Measurements from ENCODE around the gene SNAP91.

- TF ChIP-seq, protein P1, sequence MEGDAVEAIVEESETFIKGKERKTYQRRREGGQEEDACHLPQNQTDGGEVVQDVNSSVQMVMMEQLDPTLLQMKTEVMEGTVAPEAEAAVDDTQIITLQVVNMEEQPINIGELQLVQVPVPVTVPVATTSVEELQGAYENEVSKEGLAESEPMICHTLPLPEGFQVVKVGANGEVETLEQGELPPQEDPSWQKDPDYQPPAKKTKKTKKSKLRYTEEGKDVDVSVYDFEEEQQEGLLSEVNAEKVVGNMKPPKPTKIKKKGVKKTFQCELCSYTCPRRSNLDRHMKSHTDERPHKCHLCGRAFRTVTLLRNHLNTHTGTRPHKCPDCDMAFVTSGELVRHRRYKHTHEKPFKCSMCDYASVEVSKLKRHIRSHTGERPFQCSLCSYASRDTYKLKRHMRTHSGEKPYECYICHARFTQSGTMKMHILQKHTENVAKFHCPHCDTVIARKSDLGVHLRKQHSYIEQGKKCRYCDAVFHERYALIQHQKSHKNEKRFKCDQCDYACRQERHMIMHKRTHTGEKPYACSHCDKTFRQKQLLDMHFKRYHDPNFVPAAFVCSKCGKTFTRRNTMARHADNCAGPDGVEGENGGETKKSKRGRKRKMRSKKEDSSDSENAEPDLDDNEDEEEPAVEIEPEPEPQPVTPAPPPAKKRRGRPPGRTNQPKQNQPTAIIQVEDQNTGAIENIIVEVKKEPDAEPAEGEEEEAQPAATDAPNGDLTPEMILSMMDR (IDR thresholded peaks at IDR 0.05; ENCODE audit: borderline replicate concordance, extremely low read depth, low read length, poor library complexity, severe bottlenecking), result no peak
- no peak for TF ChIP-seq EZH2 (IDR thresholded peaks at IDR 0.05; ENCODE audit: borderline replicate concordance, low read depth, low read length, severe bottlenecking)
These were observed 105.3 kb downstream of the SNAP91 start for GRCh38 chr6:83603551-83603950.
